T-helper 17 cell (primary cell): ENCODE data around the gene GAB2. TPM values are rescaled to one million over a fixed set of nuclear protein-coding genes. Genes with fewer than 3 reads are reported as not detected.

Experiments
- ATAC-seq: fragments of 150-1000 bp; cut with Tn5 transposase; 2 replicates; pipeline ENCODE4 v1.10.0; 2021; ENCODE audit warnings: mild to moderate bottlenecking, moderate library complexity
- DNase-seq, 3 donors: peaks; one replicate each; pipeline versions ENCODE4 v3.0.0 to v3.0.0-alpha.2; 2020 to 2021
- H3K9me3 ChIP-seq: one replicate; pipeline ENCODE4 v1.7.0; 2013; ENCODE audit warnings: low read length, mild to moderate bottlenecking; ENCODE audit not compliant: control insufficient read depth, poor library complexity, severe bottlenecking
- H3K27ac Mint-ChIP-seq: one replicate; pipeline ENCODE4 v1.8.0; 2022; ENCODE audit warnings: mild to moderate bottlenecking, moderate library complexity, mixed read lengths
- H3K27me3 Mint-ChIP-seq: one replicate; pipeline ENCODE4 v1.8.0; 2022; ENCODE audit warnings: mixed read lengths
- H3K36me3 Mint-ChIP-seq: one replicate; pipeline ENCODE4 v1.8.0; 2022; ENCODE audit warnings: low read depth, mixed read lengths
- H3K4me1 Mint-ChIP-seq: one replicate; pipeline ENCODE4 v1.8.0; 2022; ENCODE audit warnings: mild to moderate bottlenecking, mixed read lengths
- H3K4me3 Mint-ChIP-seq: one replicate; pipeline ENCODE4 v1.8.0; 2022; ENCODE audit warnings: mild to moderate bottlenecking, moderate library complexity, mixed read lengths
- total RNA-seq, 4 donors: library from RNA in 2 of 4; stranded (reverse) in 2 of 4; gene quantifications; one replicate each; pipeline ENCODE4 v1.2.3 and lab custom pipeline; 2022 to 2026

GAB2 gene
- total RNA-seq, 2 donors from 2014 or later, result 10.3 to 14.4 TPM

DNA sequence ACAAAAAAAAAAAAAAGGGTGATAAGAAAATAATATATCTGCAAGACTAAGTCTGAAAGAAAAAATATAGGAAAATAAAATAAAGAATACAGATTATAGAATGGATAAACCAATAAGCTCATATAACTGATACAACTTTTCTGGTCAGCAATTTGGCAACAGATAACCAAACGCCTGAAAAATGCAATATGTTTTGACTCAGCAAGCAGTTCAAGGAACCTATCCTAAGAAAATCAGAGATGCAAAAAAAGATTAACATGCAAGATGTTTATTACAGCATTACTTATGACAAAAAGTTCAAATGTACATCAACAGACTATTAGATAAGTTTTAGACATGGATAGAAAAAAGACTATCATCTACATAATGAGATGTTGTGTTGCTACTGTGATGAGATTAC lies 27.1 kb upstream of the GAB2 start:
- DNase-seq (no peak), ATAC-seq (no peak)
- no peak overlapping the region for H3K4me3 Mint-ChIP-seq
- no peaks in the 10 kb centered on the region for H3K36me3 Mint-ChIP-seq
- H3K9me3 ChIP-seq, result no peaks in the 10 kb centered on the region
- H3K27ac Mint-ChIP-seq, result no peak overlapping the region
- no peaks in the 10 kb centered on the region for H3K4me1 Mint-ChIP-seq
- H3K27me3 Mint-ChIP-seq, result no peaks in the 10 kb centered on the region

GRCh38 chr11:78441956-78442355 lies 24.3 kb upstream of the GAB2 start:
- no peak for ATAC-seq
- DNase-seq, result no peak
- H3K9me3 ChIP-seq, result no peaks in the 10 kb centered on the region
- no peaks in the 10 kb centered on the region for H3K27me3 Mint-ChIP-seq
- H3K27ac Mint-ChIP-seq, result no peak overlapping the region
- H3K4me1 Mint-ChIP-seq, result no peaks in the 10 kb centered on the region
- no peaks in the 10 kb centered on the region for H3K36me3 Mint-ChIP-seq
- no peak overlapping the region for H3K4me3 Mint-ChIP-seq

- DNase-seq, result no peak
- H3K27me3 Mint-ChIP-seq, result no peaks in the 10 kb centered on the region
- no peaks in the 10 kb centered on the region for H3K4me1 Mint-ChIP-seq
- ATAC-seq, result peak; percentile 48
- peaks cover 3% of the 10 kb centered on the region for H3K36me3 Mint-ChIP-seq
- H3K27ac Mint-ChIP-seq, result no peak overlapping the region
- no peak overlapping the region for H3K4me3 Mint-ChIP-seq
- H3K9me3 ChIP-seq, result no peaks in the 10 kb centered on the region
Measured at GRCh38 chr11:78438298-78438975, 20.8 kb upstream of the GAB2 start.

DNA sequence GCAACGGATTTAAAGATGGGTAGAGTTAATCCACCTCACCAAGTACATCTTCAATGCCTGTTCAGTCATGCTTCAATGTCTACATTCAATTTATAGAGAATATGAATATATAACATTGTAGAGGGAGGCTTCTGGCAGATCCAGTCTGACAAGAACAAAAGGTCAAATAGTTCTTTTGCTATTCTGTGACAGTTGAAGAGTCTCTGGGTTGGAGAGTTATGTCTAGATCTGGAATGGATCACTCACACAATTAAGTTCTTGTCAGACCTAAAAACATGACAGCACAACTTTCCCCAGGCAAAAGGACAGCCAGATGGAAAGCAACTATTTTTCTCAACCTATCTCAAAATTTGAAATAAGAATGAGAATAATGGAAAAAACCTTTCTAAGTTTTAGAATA lies 15.3 kb upstream of the GAB2 start:
- H3K9me3 ChIP-seq, result no peaks in the 10 kb centered on the region
- no peak overlapping the region for H3K4me3 Mint-ChIP-seq
- ATAC-seq, result no peak
- no peak for DNase-seq
- H3K27me3 Mint-ChIP-seq, result no peaks in the 10 kb centered on the region
- no peak overlapping the region for H3K27ac Mint-ChIP-seq
- H3K4me1 Mint-ChIP-seq, result peaks cover 2% of the 10 kb centered on the region
- peaks cover 5% of the 10 kb centered on the region for H3K36me3 Mint-ChIP-seq

- Mint-ChIP-seq H3K36me3 (peaks cover 5% of the 10 kb centered on the region), H3K4me1 (peaks cover 2% of the 10 kb centered on the region), H3K4me3 (no peak overlapping the region), H3K27me3 (no peaks in the 10 kb centered on the region), H3K27ac (no peak overlapping the region)
- ATAC-seq (no peak), DNase-seq (no peak)
- H3K9me3 ChIP-seq, result no peaks in the 10 kb centered on the region
Measured at GRCh38 chr11:78432058-78432515, 14.5 kb upstream of the GAB2 start.

- ATAC-seq, result peak; percentile 37
- Mint-ChIP-seq H3K27ac (no peak overlapping the region), H3K4me3 (no peak overlapping the region)
Measured at GRCh38 chr11:78429660-78430059, 12.0 kb upstream of the GAB2 start.

DNA sequence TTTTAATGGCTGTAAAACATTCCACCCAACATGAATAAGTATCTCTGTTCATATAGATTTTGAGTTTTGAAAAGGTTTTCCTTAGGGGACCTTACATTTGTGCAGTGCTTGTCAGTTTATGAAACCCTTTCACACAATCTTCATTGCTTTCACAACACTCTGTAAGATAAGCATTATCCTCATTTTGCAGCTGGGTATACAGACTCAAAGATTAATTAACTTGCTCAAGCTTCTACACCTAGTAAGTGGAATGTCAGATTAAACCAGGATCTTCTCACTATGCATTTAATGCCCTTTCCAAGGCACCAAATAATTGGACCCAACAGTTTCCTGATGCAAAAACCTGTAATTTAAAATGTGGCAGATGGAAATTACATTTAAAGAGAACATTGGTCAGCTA lies 11.6 kb upstream of the GAB2 start:
- no peak for DNase-seq
- H3K9me3 ChIP-seq, result no peaks in the 10 kb centered on the region
- no peak overlapping the region for H3K4me3 Mint-ChIP-seq
- H3K4me1 Mint-ChIP-seq, result peaks cover 6% of the 10 kb centered on the region
- no peak for ATAC-seq
- H3K27ac Mint-ChIP-seq, result no peak overlapping the region
- H3K27me3 Mint-ChIP-seq, result no peaks in the 10 kb centered on the region
- peaks cover 2% of the 10 kb centered on the region for H3K36me3 Mint-ChIP-seq

More at GRCh38 chr11:78429660-78430059, 12.0 kb upstream of the GAB2 start:
- Mint-ChIP-seq H3K27me3 (no peaks in the 10 kb centered on the region), H3K4me1 (peaks cover 3% of the 10 kb centered on the region), H3K36me3 (peaks cover 2% of the 10 kb centered on the region)
- no peak for DNase-seq
- no peaks in the 10 kb centered on the region for H3K9me3 ChIP-seq

DNA sequence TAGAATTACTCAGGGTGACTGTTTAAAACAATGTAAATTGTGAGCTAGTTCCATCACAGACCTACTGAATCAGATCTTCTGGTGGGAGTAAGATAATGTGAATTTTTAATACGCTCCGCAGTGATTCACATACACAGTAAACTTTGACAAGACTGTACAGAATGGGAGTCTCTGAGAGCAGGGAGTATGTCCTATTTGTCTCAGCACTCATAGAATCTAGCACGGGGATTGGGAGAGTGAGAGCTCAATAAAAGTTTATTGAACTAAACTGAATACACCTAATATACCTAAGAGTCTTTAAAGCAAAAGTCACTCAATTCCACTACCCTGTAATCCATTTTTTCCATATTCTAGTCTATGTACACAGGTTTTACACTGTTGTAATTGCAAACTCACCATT lies 11.2 kb upstream of the GAB2 start:
- peaks cover 9% of the 10 kb centered on the region for H3K4me1 Mint-ChIP-seq

GRCh38 chr11:78428266-78428636 lies 10.6 kb upstream of the GAB2 start:
- DNase-seq (no peak), ATAC-seq (no peak)
- H3K4me3 Mint-ChIP-seq, result no peak overlapping the region
- no peaks in the 10 kb centered on the region for H3K9me3 ChIP-seq
- H3K4me1 Mint-ChIP-seq, result peaks cover 9% of the 10 kb centered on the region
- H3K27ac Mint-ChIP-seq, result no peak overlapping the region
- peaks cover 2% of the 10 kb centered on the region for H3K36me3 Mint-ChIP-seq
- no peaks in the 10 kb centered on the region for H3K27me3 Mint-ChIP-seq

More for the DNA sequence above, 11.2 kb upstream of the GAB2 start:
- DNase-seq (no peak), ATAC-seq (no peak)
- no peak overlapping the region for H3K4me3 Mint-ChIP-seq
- H3K27ac Mint-ChIP-seq, result no peak overlapping the region
- no peaks in the 10 kb centered on the region for H3K27me3 Mint-ChIP-seq
- peaks cover 2% of the 10 kb centered on the region for H3K36me3 Mint-ChIP-seq
- no peaks in the 10 kb centered on the region for H3K9me3 ChIP-seq

DNA sequence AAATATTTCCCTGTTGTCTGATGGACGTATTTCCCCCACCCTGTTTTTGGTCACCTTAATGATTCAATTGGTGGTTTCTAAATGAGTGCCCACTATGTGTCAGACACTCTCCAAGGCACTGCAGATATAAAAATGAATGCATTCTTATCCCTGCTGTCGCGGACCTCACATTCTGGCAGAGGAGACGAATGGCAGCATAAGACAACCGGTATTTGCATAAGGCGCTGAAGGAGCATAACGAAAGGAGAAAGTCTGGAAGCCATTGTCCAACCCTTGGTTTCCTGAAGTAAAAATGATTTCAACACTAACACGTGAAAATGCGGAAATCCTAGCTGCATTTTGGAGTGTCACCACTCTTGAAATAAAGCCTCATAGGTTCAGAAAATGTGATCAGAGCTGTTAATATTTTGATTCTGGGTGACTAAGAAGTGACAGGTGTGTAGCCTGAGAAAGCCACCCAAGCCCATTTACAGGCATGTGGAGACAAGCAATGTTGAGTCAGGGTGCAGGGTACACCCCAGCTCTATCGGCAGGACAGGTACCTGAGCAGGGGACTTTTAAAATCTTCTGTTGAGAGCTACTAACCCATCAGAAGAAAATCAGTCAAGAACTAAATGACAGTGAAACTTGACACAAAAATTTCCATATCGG lies 10.1 kb upstream of the GAB2 start:
- peaks cover 9% of the 10 kb centered on the region for H3K4me1 Mint-ChIP-seq
- no peak overlapping the region for H3K4me3 Mint-ChIP-seq
- peaks cover 2% of the 10 kb centered on the region for H3K36me3 Mint-ChIP-seq
- H3K9me3 ChIP-seq, result no peaks in the 10 kb centered on the region
- no peak for DNase-seq
- H3K27me3 Mint-ChIP-seq, result no peaks in the 10 kb centered on the region
- no peak for ATAC-seq
- H3K27ac Mint-ChIP-seq, result no peak overlapping the region

DNA sequence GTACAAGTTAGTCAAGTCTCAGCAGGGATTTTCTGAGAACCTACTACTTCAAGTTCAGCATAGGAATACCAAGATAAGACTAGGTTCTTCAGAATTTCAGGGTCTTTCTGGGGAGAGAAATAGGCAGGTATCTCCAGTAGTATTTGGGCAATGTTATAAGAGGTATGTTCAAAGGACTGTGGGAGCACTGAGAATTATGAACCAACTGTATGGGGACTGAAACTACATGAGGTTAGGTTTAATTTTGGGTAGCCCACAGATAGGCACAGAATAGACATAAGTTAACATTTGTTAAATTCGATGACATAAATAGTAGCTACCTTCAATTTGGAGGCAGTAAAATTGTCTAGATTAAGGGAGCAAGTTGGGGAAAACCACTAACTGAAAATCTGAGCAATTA lies 9.2 kb upstream of the GAB2 start:
- ATAC-seq, result no peak
- no peaks in the 10 kb centered on the region for H3K9me3 ChIP-seq
- Mint-ChIP-seq H3K4me3 (no peak overlapping the region), H3K27ac (no peak overlapping the region), H3K27me3 (no peaks in the 10 kb centered on the region), H3K36me3 (peaks cover 2% of the 10 kb centered on the region), H3K4me1 (peaks cover 9% of the 10 kb centered on the region)
- DNase-seq, result no peak

DNA sequence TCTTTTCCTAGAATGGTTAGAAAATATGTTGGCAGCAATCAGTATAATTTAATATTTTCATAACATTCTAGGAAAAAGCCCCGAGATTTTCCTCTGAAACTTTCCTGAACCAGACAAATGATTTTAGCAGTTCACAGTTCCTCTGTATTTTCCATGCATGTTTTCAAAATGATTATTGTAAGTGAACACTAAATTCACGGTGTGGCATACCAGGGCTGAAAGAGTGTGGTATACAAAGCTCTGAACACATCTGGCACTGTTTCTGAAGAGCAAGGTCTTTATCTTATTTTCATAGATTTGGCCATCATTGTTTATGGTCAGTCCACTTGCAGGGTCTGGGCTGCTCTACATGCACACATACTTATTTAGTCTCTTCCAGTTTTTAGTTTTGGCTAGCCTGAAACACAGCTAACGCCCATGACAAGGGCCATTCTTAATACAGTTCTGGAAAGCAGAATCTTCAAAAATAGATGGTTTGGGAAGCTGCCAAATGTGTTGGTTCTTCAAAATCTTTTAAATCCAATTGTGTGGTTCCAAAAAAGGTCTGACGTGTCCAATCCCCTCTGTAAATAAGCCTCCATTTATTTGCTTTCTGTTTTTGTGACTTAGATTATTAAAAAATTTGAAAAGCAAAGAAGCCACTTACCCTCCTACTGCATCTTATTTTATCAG lies 7.9 kb upstream of the GAB2 start:
- DNase-seq (no peak), ATAC-seq (no peak)
- Mint-ChIP-seq H3K36me3 (peaks cover 2% of the 10 kb centered on the region), H3K4me1 (peaks cover 9% of the 10 kb centered on the region), H3K4me3 (no peak overlapping the region), H3K27me3 (peaks cover under 1% of the 10 kb centered on the region), H3K27ac (no peak overlapping the region)
- H3K9me3 ChIP-seq, result no peaks in the 10 kb centered on the region

GRCh38 chr11:78424334-78425270 lies 7.0 kb upstream of the GAB2 start:
- ATAC-seq, result peak; percentile 29
- DNase-seq, result no peak
- no peak overlapping the region for H3K27ac Mint-ChIP-seq

More at GRCh38 chr11:78424334-78425270, 7.0 kb upstream of the GAB2 start:
- H3K9me3 ChIP-seq, result no peaks in the 10 kb centered on the region
- peaks cover 10% of the 10 kb centered on the region for H3K4me1 Mint-ChIP-seq
- H3K4me3 Mint-ChIP-seq, result no peak overlapping the region
- H3K27me3 Mint-ChIP-seq, result peaks cover 7% of the 10 kb centered on the region
- H3K36me3 Mint-ChIP-seq, result peaks cover 2% of the 10 kb centered on the region
